ENCODE results near the gene CDK14.
A peak's percentile ranks its signal among the peaks of the same experiment; 100 is the strongest.

CDK14 gene

GRCh38 chr7:90596671-90597562, 796 bp downstream of the CDK14 start:
- no peak for TF ChIP-seq CTCF (conservative IDR thresholded peaks at IDR 0.05)
- H3K27ac ChIP-seq: peak overlapping the region; percentile 97

GRCh38 chr7:90597563-90598253, 1.6 kb downstream of the CDK14 start:
- no peak for TF ChIP-seq CTCF (conservative IDR thresholded peaks at IDR 0.05)
- H3K27ac ChIP-seq: peak overlapping the region; percentile 97

GRCh38 chr7:90599038-90599437, 2.9 kb downstream of the CDK14 start:
- peak overlapping the region; percentile 97 for H3K27ac ChIP-seq
- no peak for TF ChIP-seq CTCF (conservative IDR thresholded peaks at IDR 0.05)

GRCh38 chr7:90599892-90600555, 3.9 kb downstream of the CDK14 start:
- TF ChIP-seq CTCF (conservative IDR thresholded peaks at IDR 0.05): no peak
- H3K27ac ChIP-seq: no peak overlapping the region

GRCh38 chr7:90602303-90602702, 6.2 kb downstream of the CDK14 start:
- TF ChIP-seq CTCF (conservative IDR thresholded peaks at IDR 0.05): no peak
- peak overlapping the region; percentile 86; the same call in 1 of the 2 replicates for H3K27ac ChIP-seq

DNA sequence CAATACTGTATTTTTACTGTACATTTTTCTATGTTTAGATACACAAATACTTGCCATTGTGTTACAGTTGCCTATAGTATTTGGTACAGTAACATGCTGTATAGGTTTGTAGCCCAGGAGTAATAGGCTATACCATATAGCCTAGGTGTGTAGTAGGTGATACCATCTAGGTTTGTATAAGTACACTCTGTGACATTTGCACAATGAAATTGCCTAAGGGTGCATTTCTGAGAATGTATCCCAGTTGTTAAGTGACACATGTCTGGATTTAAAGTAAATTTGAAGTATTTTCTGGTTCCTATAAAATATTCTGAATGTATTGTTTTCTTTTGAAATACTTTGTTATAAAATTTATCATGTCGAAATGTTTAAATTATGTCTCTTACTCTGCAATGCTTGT, 7.2 kb downstream of the CDK14 start:
- H3K27ac ChIP-seq: peak overlapping the region; percentile 86
- no peak for TF ChIP-seq CTCF (conservative IDR thresholded peaks at IDR 0.05)

DNA sequence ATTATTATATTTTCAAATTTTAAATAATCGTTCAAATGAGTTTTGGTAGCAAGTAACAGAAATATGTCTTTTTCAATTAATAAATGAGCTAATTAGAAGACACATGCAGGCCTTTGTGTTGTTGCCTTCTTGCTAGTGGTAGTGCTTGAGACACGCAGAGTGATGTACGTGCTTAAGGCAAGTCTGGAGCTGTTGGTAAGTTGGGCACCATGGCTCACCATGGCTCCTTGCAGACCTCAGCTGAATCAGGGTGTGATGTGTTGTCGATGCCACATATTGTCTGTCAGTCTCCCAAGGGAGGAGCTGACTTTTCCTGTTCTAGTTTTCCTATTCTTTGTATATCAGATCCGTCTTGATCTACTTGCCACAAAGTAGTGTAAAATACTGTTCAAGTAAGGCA, 8.3 kb downstream of the CDK14 start:
- peak overlapping the region; percentile 86 for H3K27ac ChIP-seq

More for the DNA sequence above, 8.3 kb downstream of the CDK14 start:
- TF ChIP-seq CTCF (conservative IDR thresholded peaks at IDR 0.05): no peak
